HepG2 (cell line): ENCODE measurements around the gene PYY.

Source experiments
- FOSL2 ChIP-seq: sonication (generic); formaldehyde crosslinking; IDR thresholded peaks from 2 replicates; pipeline ENCODE4 v1.4.0; 2020; ENCODE audit warnings: missing genetic modification reagents
- HMGXB3 ChIP-seq: sonication (generic); formaldehyde crosslinking; IDR thresholded peaks from 2 replicates; pipeline ENCODE4 v1.4.0; 2020; ENCODE audit warnings: missing genetic modification reagents, borderline replicate concordance
- LRRFIP1 ChIP-seq: sonication (generic); formaldehyde crosslinking; conservative IDR thresholded peaks from 2 replicates; pipeline ENCODE4 v1.4.0; 2020; ENCODE audit warnings: missing genetic modification reagents
- POGZ ChIP-seq: sonication (generic); formaldehyde crosslinking; IDR thresholded peaks from 2 replicates; pipeline ENCODE4 v1.4.0; 2020; ENCODE audit warnings: mild to moderate bottlenecking, missing genetic modification reagents
- SRF ChIP-seq: IDR thresholded peaks from 2 replicates; pipeline ENCODE4 v1.6.1; 2011; ENCODE audit warnings: mild to moderate bottlenecking, low read depth, low read length, moderate library complexity
- SYNCRIP ChIP-seq: fragments of 200-400 bp; formaldehyde crosslinking; IDR thresholded peaks from 2 replicates; pipeline ENCODE4 v1.6.1; 2018; ENCODE audit warnings: mild to moderate bottlenecking, low read depth, low read length; ENCODE audit not compliant: insufficient read depth
- ZSCAN12 ChIP-seq: sonication (generic); formaldehyde crosslinking; IDR thresholded peaks from 2 replicates; pipeline ENCODE4 v1.9.0; 2021; ENCODE audit warnings: mild to moderate bottlenecking, missing genetic modification reagents

GRCh38 chr17:43994272-43995149 is 40.8 kb upstream of the PYY start:
- no peak for TF ChIP-seq HMGXB3
- no peak for TF ChIP-seq SRF
- TF ChIP-seq LRRFIP1 (CRISPR knock-in tag): no peak
- TF ChIP-seq FOSL2 (CRISPR knock-in tag): no peak
- TF ChIP-seq ZSCAN12 (CRISPR knock-in tag): no peak
- TF ChIP-seq SYNCRIP: no peak
- no peak for TF ChIP-seq POGZ (CRISPR knock-in tag)
